Medulla oblongata (tissue), 1 donor: ENCODE measurements around the gene ADAMTS8.
A peak's percentile ranks its signal among the peaks of the same experiment; 100 is the strongest.

Experiments
- DNase-seq: peaks from one replicate; pipeline ENCODE4 v3.0.0-alpha.2; 2015; ENCODE audit errors: extremely low spot score

ADAMTS8 gene

DNA sequence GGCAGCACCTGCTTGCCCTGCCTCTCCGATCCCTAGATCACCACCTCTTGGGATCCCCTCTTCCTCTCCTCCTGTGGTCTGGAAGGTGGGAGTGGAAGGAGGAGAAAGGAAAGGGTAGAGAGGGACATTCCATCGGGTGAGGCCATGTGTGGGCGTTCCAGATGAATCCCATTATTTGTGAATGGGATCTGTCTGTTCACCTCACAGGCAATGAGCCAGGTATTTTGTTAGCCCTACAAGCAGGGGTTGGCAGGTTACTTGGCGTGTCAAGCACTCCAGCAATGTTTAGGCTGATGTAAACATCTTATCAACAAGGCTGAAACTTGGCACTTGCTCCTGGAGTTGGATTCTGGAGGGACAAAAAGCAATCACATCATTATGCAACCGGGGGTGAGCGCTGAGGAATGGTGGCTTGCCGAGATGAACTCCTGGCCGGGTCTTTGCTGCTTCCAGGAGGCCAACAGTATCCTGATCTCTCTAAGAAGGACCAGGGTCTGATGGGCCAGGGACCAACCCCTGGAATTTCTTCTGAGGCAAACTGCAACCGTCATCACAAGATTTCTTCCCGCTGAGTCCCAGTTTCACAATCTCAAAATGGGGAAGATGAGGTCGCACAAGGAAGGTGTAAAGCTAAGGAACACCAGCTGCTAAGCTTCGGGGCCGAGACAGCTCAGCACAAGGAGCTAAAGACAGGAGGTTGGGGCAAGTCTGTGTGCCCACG is 7.8 kb downstream of the ADAMTS8 start:
- DNase-seq, result no peak

DNA sequence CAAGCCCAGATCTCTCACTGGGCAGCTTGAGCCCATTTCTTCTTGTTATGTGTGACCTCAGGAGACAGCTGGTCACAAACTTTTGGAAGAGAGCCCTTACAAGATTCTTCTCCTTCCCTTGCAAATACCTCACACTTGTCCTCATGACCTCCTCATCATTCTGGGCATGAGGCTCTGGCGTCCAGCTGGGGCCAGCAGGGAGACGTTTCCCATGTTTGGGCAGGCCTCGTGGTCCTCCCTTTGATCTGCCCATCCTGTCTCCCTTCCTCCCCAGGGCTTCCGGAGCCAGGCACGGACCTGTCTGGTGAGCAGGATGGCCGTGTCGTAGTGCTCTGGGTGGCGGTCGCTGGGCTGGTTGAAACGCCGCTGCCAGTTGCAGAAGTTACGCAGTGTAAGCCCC is 9.7 kb downstream of the ADAMTS8 start:
- DNase-seq, result no peak

DNA sequence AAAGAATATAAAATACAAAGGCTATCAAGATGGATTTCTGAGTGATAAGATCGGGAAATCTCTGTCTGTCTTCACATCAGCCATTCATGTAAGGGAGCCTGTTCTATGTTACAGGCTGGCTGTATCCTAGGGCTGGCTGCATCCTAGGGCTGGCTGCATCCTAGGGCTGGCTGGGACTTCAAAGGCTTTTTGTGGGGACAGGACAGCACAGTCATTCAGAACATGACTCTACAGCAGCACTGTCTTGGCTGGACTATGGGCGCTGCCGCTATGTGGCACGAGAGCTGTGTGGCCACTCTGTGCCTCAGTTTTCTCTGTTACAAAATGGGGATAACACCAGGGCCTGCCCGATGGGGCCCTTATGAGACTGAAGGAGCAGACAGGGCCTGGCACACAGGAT is 10.2 kb downstream of the ADAMTS8 start:
- peak; percentile 74 for DNase-seq

DNA sequence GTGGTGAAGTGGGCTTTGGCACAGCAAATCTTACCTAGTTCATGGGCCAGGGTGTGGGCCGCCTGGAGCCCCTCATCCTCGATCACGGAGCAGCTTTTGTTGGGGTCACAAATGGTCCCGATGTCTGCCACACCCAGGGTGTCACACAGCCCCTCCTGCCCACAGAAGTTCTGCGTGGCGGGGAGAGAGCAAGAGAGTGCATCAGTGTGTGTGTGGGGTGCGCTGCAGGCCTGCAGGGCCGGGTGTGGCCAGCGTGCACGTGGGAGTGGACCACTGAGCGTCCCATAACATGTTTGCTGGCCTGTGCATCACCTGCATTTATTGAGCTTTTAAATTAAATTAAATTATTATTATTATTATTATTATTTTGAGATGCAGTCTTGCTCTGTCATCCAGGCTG is 11.5 kb downstream of the ADAMTS8 start:
- no peak for DNase-seq

DNA sequence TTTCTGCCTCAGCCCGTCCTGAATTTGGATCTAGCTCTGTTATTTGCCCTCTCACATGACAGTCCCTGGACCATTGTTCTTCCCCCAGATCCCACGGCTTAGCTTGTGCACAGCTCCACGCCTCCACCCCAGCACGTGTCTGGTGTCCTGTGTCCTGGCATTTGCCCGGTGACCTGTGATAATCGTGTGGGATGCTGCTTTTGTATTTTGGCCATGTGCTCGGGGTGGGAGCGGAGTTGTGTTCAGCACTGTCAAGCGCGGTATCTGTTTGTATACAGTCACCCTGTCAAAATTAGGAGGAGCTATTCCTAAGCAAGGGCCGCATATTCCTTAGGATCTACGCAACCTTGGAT is 11.9 kb downstream of the ADAMTS8 start:
- no peak for DNase-seq

DNA sequence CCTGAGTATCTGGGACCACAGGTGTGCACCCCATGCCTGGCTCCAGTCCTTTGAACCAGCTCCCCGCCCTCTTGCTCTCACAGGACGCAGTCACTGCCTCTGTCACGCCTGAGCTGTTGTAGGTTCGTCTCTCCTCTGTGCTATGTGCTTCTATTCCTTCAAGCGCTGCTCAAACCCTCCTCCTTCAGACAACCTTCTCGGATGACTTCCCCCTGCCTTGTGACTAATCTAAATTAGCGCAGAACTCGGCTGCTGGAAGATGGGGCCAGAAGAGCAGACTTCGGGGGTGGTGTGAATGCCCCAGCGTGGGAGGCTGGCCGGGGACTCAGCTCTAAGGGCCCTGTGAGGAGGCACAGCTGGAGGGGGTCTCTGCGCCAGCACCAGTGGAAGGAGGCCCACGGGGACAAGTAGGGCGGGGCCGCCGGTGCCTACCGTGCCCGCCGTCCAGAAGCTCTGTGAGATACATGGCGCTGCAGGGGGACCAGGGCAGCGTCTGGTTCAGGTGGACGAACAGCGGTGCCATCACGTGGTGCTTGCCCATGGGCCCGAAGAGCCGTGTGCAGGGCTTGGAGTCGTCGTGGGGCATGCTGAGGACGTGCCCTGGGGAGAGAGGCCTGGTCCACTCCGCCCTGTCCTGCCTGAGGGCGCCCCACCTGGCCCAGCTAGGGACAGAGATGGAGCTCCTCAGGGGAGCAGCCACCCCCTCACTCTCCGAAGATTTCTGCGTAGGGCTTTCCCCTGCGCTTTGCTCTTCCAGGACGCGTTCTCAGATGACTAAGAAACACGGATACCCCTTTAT is 12.5 kb downstream of the ADAMTS8 start:
- DNase-seq, result no peak

DNA sequence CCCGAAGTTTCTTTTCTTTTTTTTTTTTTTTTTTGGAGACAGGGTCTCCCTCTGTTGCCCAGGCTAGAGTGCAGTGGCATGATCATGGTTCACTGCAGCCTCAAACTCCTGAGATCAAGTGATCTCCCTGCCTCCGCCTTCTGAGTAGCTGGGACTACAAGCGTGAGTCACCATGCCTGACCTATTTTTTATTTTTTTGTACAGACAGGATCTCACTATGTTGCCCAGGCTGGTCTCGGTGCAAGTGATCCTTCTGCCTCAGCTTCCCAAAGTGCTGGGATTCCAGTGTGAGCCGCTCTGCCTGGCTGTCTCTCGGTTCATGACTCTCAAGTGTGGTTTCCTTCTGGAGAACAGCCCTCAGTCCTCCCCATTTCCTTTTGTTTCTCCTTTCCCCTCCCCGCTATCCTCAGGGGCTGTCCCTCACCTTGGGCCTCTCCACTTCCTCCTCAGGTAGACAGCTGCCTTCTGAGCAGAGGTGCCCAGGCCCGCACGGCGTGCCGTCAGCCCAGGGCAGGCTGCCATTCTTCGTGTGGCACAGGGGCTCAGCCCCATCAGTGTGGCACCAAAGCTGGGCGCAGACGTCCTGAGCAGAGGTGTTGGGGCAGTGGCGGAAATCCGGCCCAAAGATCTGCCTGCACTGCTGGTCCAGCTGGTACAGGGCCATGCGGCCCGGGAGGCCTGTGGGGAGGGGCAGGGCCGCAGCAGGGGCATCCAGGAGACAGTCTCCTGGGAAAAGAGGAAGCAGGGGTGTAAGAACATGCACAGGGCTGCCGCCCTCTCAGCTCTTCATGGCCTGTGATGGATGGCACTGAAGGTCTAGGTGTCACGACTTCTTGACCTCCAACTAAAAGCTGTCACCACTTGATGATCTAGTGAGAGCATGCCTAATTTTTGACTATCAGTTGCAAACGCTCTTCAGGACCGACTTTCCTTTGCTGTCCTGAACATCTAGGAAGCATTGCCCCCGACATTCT is 14.0 kb downstream of the ADAMTS8 start:
- no peak for DNase-seq

DNA sequence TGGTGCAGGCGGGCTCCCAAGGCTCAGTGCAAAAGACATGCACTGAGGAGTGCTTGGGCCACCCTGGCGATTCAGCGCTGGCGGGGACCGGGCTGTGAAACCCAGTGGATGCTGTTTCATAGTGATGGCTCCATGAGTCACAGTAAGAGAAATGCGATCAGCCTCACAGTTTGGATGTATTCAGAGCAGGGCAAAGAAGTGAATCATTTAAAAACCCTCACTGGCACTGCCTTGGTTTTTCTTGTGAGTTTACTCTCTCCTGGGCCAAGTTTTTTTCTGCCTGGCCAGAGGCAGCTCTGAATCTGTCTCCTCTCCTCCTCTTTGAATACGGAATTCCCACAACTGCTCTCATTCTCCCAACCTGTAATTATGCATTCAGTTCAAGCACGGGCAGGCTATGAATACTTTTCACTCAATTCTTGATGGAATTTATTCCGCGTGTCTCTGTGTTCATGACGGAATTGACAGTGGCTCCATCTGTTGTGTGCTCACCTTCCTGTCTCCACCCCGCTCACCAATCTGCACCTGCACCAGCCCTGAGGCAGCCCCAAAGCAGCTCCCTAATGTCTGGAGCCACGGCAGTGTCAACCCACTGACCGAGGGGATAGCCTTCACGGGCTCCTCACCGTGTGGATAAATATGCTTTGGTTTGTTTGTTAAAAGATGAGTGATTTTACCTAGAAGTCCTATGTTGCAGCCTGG is 14.9 kb downstream of the ADAMTS8 start:
- no peak for DNase-seq

DNA sequence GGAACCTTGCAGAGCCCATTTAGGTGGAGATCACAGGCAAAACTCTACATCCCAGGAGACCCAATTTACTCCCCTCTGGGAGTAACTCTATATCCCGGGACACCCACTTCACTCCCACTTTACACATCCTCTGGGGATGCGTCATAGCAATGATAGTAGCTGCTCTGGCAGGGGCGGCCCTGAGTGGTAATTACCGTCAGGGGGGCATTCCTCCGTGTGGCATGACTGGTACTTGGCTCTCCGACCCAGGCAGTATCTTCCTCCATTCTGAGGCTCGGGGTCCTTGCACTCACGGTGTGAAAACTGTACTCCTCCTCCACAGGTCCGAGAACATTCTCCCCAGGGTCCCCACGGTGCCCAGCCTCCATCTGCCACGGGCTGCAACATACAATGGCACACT is 17.2 kb downstream of the ADAMTS8 start:
- no peak for DNase-seq

DNA sequence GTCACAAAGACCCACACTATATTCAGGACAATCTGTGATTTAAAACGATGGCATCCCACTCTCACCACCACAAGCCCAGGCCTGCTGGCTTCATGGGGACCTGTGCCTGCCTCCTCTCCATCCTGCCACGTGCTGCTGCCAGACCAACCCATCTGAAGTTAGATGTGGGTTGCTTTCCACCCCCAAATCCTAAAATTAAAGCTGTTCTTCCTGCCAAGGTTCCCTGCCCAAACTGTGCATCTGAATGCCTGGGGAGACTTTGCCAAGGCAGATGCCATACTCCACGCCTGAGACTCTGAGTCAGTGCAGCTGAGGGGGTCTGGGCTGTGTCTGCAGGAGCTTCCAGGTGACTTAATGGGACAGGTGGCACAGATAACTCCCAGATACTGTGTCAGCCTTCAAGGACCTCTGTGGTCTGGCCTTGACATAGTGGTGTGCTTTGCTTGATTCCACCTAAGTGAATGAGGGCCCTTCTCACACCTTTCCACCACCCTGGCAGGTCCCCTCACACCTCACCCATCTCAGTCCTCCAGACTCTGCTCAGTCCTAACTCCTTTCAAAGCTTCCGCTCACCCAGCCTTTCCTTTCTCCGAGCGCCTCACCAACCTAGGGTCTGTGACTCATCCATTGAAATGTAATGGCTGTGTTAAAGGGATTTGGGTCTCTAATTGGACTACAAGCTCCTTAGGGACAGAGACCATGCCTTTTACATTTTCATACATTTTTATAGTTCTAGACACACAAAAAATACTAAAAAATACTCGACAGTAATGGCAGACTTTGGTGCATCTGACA is 18.6 kb downstream of the ADAMTS8 start:
- DNase-seq, result no peak

DNA sequence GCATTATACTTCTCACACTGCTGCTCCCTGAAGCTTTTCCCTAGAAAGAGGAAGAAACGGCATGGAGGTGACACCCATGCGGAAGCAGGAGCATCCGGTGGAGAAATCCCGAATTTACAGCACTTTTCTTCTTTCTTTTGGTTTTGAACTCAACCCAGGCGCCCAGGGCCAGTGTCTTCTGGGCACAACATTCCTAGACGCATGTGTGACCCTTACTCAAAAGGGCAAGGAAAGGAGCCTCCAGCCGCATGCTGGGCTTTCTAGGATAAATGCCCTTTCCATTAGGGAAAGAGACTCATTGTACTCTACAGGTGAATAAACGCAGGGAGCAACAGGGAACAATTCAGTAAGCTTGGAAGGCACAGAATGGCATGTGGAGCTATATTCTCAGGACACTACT is 19.5 kb downstream of the ADAMTS8 start:
- no peak for DNase-seq

DNA sequence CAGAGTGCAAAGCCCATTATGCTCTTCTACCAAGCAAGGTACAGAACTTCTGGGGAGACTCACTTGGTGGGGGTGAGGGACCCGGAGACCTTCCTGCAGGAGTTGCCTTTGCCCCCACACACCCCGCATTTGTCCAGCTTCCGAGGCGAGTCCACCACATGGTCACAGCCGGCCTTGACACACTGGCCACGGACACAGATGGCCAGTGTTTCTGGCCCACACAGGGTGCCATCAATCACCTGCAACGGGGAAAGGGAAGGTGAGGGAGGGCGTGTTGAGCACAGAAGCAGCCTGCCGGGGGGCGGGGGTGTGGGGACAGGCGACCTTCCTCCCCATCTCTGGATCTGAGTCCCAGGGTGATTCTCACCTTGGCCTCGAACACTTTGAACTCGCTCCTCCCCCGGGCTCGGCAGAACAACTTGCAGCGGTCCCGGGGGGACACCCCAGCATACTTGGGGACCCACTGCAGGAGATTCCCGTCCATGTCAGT is 20.0 kb downstream of the ADAMTS8 start:
- no peak for DNase-seq

DNA sequence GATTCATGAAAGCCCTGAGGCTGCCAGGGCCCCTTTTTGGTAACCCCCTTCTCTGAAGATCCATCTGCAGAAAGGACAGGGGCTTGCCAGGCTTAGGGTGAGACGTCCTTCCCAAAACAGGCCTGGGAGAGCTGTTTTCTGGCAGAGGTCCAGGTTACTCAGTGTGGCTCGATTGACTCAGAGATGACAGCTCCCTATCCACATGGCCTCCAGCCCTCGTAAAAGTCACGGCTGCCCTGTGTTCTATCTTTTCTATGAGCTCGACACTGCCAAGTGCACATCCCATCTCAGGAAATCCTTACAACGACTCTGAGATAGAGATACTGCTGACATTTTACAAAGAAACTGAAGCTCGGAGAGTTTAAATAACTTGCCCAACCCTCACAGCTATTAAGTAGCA is 20.4 kb downstream of the ADAMTS8 start:
- DNase-seq, result no peak

DNA sequence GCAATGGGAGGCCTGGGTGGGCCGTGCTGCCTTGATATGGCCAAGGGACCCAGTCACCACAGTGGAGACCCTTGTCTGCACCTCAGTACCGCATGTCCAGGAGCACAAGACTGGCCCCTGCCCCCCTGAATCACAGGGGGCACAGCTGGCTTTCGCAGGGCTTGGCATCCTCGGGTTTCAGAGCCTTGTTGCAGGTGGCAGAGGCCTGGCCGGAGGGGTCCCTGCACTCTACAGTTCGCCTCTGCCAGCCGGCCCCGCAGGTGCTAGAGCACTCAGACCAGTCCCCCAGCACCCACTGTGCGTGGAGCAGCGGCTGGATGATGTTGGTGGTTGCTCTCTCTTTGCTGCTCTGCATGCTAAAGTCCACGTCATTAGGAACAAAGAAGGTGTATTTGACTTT is 23.0 kb downstream of the ADAMTS8 start:
- no peak for DNase-seq

DNA sequence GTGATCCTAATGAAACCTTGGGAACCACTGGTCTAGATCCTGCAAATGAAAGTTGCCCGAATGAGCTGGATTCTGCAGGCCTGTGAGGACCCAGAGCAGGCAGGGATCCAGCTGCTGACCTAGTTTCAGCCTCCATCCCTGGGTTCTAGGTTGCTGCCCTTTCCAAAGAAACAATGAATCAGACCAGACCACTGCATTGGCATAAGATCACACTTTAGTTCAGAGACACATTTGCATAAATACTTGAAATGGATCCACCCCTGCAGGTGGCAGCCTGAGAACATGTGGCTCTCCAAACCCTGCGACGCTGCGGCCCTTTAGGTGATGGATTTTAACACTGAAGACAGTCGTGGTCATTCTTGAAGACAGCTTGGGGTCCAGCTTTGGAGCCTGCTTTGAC is 23.7 kb downstream of the ADAMTS8 start:
- no peak for DNase-seq

DNA sequence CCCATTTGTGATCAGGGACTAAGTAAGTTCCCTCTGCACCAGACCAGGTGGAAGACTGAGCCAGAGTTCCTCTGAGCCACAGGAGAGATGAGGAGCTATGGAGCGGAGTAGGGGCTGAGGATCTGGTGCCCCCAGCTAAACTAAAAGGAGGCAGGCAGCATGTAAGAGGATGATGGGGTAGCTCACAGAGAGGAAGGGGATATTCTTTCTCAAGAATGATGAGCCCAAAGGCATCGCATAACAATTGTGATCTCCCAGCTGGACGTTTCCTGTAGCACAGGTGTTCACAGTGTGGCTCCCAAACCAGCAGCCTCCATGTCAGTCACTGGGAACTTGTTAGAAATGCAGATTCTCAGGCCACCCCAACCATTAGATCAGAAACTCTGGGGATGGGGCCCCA is 24.4 kb downstream of the ADAMTS8 start:
- DNase-seq, result no peak

DNA sequence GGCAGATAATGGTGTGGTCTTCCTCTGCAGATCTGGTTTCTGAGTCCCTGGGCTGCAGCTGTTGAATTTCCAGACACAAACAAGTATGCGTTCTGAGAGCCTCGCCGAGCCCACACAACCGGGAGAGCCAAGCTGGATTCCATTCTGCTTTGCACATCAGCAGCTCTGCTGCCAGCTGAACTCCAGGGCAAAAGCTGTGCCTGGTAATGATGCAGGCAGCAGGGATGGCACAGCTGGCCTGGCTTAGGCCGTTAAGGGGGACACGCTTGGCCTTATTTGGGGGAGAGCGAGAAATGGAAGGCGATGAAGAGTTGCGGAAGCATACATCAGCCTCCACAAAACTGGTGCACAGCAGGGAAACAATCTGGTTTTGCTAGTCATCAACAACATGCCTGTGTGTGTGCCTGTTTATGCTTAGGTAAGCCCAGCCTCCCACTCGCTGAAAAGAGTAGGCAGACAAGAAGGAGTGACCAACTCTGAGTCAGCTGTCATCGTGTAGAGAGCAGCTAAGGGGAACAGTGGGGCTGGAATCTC is 25.1 kb downstream of the ADAMTS8 start:
- DNase-seq, result peak; percentile 51

DNA sequence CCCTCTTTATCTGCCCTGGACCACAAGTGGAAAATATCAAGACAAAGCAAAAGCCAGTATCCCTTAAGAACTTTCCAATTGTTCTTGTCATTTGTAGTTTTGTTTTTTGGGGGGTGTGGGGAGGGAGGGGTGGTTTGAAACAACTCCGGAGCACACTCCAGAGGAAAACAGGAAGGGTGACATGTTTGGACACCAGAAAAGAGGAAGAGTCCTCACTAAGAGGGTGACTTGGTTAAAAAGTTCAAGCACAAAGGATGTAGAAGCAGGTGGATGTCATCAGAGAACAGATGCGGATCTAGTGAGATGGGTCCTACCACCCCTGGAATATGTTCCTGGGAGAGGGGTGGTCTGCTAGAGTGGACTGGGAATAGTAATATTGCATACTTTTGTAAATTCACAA is 25.8 kb downstream of the ADAMTS8 start:
- DNase-seq, result no peak

DNA sequence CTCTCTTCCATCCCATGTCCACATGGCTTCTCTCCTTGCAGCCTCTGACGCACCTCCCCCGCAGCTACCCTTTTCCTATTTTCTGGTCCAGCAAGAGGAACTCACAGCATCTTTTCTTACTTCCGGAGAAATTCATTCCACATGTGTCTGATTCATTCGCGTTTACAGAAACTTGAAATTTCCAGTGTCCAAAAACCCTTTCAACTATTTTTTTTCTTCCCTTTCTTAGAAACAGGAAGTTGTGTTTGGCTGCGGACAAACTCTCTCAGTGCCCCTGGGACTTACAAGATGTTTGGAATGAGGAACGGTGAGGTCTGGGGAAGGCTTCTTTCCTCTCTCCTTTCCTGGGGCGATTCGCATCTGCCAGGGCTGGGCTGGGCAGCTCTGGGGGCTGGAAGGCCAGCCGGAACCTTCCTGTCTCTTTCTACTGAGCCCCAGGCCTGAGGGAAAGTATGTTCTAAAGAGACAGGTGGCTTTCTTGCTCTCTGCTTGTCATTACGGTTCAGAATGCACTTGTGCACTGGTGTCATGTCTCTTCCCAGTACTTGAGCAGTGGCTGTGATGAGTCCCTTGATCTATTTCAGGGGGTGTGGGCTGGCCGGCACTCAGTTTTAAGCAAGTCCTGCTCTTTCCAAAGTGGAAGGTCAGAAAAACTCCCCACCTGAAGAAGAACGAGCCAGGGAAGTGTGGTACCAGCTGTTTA is 27.5 kb downstream of the ADAMTS8 start:
- DNase-seq, result no peak

DNA sequence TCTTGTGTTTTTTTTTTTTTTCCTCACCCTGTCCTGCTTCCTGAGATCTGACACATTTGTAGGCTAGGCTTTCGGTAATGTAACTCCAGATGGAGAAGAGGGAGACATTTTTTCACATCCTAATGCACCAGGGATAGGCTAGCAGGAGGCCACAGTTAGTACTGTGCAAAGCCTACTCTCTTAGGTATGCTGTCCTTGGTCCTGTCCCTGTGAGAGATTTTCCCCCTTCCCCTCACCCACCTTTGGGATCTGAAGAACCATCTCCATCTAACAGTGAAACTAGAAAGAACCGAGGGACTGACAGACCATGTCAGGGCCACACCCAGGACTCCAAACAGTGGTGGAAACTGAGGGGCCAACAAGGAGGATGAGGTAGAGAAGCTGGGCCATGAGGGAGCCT is 29.2 kb downstream of the ADAMTS8 start:
- DNase-seq, result no peak
